ENCODE results near the gene ACOT11.
"Not testable (repeated sequence)": the region's sequence is repeated elsewhere in the genome, so short reads cannot be mapped to it uniquely, and the experiment has no call there.

Gene ACOT11

DNA sequence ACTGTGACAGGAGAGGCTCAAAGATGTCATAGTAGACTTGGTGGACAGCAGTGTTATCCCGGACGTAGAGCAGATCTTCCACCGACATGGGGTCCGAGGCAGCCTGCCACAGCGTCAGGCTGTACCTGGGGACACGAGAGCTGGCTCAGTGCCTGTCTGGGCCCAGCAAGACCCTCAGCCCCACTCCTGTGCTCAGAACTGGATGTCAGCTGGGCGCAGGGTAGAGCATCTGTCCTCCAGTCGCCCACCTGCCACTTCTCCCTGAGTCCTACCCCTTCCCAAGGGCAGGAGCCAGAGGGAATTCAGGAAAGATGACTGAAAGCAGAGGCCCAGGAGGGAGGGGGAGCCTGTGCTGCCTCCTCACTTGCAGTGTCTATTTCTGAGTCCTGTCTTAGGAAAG lies 63.6 kb downstream of the ACOT11 start:
- no peak for DNase-seq

DNA sequence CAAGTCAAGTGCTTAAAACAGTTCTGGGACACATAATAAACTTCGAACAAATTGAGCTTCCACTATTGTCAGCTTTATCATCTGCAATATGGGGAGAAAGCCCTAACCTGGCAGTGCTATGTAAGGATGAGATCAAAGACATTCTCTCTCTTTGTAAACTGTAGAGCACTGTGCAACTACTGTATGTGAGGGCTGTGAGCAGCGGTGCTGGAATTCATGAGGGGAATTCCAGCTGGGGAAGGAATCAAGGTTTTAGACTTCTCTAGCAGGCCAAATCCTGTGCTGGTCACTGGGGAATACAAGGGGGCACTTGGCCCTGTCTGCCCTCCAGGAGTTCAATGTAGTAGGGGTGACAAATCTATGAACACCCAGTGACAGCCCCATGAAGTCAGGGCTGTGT lies 66.0 kb downstream of the ACOT11 start:
- no peak for DNase-seq

GRCh38 chr1:54614563-54614962 lies 66.5 kb downstream of the ACOT11 start:
- no peak for DNase-seq

GRCh38 chr1:54615531-54616279 lies 67.7 kb downstream of the ACOT11 start:
- no peak for DNase-seq

DNA sequence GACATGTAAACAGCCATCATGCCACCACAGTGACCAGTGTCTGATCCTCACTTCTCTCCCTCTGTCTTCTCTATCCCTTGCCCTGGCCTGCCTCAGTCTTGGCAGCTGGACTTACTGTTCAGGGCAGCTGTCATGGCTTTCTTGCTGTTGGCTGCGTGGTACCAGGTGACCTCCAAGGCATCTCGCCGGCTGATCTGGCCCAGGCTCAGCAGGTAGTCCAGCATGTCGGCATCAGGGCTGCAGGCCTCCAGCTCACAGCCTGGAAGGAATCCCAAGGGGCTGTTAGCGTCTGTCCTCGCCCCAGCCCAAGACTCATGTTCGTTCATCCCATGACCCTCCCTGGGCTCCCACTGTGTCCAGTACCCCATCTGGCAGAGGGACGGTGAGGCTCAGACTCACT lies 71.7 kb downstream of the ACOT11 start:
- DNase-seq: no peak

DNA sequence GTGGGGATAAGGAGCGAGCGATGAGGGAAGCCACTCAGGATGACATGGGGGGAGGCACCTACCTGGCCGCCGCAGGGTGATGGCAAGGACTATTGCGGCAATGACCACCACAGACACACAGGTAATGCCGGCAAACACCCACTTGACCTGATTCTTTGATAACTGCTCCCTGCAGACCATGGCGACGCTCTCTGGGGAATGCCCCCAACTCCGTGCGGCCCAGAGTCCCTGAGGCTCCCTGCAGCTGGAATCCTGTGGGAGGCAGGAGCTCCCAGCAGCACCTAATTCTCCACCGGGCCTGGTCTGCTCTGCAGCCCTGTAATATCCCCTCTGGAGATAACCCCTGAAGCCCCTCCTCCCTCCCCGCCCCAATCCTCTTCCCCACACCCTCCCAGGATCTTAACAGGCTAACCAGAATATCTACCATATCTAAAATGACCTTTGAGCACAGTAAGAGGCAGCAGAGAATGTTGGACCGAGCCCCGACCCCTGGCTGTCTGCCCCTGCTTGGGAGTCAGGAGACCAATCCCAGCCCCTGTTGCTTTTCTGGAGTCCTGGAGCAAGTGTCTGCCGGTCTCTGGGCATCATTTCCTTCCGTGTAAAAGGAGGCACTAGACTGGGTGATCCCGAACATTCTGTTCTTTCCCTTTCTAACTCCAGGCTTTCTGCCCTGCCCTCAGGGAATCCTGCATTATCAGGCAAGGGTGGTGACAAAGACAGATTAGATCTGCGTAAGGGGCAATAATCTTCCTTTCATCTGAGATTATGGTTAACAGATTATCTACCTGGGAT lies 75.4 kb downstream of the ACOT11 start, which contains the start of gene FAM151A:
Gene FAM151A (minus strand): TSS at position 310 of the 792 bp plus-strand sequence. CDS start 130 bp downstream, at position 180.
- DNase-seq: no peak

DNA sequence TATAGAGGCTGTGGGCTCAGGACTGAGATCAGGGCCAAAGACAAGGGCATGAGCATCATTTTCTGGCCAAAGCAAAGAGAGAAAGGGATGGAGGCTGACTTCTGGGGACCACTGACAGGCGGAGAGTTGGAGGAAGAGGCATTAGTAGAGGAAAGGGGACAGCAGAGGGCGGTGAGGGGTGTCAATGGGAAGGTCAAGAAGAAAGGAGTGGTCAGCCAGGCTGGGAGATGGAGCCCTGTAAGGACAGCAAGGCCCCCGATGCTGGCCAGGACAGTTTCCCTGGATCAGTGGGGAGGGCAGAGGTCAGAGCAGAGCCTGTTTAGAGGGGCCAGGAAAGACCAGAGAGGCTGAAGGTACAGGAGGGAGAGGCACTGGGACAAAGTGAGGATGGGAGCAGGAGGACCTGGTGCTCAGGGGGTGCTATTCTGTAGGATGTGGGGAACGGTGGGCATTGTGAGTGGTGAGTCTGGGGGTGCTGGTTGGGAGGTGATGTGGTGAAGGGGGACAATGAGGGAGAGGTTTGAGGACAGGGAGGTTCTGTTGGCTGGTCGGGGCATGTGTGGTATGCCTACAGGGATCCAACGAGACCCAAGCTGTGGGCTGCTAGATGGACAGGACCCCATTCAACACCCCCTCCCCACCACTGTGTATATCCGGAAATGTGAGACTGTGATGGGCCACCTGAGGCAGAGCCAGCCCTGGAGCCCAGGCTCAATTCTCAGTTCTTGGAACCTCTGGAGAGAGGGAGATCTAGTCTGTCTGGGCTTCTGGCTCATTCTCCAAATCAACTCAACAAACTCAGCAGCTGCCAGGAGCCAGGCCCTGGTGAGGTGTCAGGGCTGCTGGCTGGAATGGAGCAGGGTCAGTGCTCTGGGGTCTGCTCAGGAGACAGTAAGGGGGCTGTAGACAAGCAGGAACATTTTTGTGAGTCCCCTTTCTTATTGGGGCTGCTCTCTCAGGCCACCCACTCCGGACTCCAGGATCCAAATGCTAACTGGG lies 76.7 kb downstream of the ACOT11 start:
- no peak for DNase-seq

GRCh38 chr1:54627196-54627595 lies 79.2 kb downstream of the ACOT11 start:
- DNase-seq: no peak

GRCh38 chr1:54635804-54636203 lies 87.8 kb downstream of the ACOT11 start:
- DNase-seq: not testable (repeated sequence)

GRCh38 chr1:54636461-54637446 lies 88.7 kb downstream of the ACOT11 start:
- DNase-seq: not testable (repeated sequence)

GRCh38 chr1:54640361-54640760 lies 92.3 kb downstream of the ACOT11 start:
- no peak for DNase-seq

GRCh38 chr1:54640863-54641836 lies 93.1 kb downstream of the ACOT11 start, which contains the start of gene MROH7:
TSS of gene MROH7 (plus strand) at chr1:54641786. CDS start at chr1:54652927, 11,141 bp downstream.
- no peak for DNase-seq

DNA sequence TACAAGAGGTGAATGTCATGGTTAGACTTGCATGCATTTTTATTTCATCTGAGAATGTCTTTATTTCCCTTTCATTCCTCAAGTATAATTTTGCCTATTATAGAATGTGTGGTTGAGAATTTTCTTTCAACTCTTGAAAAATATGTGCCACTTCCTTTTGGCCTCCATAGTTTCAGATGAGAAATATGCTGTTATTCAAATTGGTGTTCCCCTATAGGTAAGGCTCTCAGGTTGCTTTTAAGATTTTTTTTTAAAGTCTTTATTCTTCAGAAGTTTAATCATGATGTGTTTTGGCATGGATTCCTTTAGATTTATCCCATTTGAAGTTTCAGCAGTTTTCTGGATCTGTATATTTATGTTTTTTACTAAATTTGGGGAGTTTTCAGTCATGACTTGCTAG lies 95.7 kb downstream of the ACOT11 start:
- DNase-seq: no peak

GRCh38 chr1:54645806-54646676 lies 98.0 kb downstream of the ACOT11 start:
- no peak for DNase-seq

DNA sequence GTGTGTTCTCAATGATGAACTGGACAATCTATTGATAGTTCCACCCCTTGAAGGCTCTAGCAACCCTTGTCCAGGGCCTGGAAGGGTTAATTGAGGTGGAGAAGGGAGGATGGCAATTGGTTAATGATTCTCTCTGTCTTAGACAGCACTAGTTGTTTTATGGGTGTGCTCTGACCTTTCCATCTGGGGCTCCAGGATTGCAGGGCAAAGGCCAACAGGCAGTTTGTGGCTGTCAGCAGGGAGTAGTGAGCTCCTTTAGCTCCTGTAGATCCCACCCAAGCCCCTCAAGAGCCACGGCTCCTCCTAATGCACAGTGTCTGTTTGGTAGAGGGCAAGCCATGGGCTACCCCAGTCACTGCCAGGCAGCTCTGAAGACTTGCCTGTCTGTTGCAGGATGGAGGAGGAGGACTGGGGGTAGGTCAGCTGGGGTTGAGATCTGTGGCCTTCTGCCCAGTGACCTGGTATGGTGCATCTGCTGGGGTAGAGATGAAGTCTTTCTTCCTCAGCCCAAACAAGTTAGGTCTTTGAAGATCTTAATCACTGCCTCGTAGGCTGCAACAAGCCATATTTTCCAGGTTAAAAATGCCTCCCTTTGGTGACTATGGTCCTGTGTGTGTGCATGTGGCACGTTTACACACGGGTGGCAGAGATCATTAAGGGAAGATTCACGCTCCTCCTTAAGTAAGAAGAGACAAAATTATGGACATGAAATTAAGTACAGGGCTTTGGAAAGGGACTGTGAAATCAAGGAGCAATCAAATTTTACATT lies 101.3 kb downstream of the ACOT11 start:
- DNase-seq: peak; percentile 50

- no peak for DNase-seq
Measured at GRCh38 chr1:54649921-54650320, 101.9 kb downstream of the ACOT11 start.

DNA sequence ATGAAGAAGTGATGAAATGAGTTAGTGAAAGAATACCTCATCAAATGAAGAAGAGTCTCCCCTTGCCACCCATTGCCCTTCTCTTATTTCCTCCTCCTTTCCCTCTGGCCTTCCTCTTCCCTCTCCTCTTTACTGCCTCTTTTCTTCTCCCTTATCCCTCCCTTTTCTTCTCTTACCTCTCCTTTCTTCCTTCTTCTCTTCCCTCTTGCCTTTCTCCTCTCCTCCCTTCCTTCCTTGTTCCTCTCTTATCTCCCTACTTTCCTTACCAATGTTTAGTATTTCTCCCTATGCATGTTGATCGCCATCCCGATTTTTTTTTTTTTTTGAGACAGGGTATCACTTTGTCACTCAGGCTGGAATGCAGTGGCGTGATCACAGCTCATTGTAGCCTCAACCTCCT lies 102.4 kb downstream of the ACOT11 start:
- no peak for DNase-seq

DNA sequence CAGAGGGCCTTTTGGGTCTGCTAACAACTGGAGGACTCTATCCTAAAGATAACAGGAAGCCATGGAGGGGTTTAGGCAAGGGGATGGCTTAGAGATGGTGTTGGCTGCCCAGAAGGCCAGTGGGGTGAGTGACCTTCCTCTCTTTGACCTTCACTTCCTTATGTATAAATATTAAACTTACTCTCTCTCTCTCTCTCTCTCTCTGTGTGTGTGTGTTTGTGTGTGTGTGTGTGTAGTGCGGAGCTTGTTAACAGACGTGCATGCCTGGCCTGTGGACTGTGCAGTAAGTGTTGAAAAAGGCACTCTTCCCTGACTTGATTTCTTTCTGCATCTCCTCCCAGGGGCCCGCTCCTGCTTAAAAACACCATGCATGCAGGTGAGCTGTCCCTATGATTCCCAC lies 103.6 kb downstream of the ACOT11 start:
- DNase-seq: no peak
